Gastrocnemius medialis (tissue), 4 donors: ENCODE measurements around the gene TMF1. TPM values are rescaled to one million over a fixed set of nuclear protein-coding genes. Genes with fewer than 3 reads are reported as not detected.

Experiments used
- ATAC-seq, 2 donors: fragments of 150-250 bp; one replicate each; pipeline ENCODE4 v1.9.1; 2016
- DNase-seq, 2 donors: peaks; one replicate each; pipeline ENCODE4 v3.0.0-alpha.2; 2019
- H3K27ac ChIP-seq, 4 donors: fragments of 200-600 bp; sonication (generic); 1 replicate in 1 of 4; 2 replicates in 3 of 4; pipeline ENCODE4 v1.5.1; 2016 to 2018; ENCODE audit warnings: mild to moderate bottlenecking in 2 of 4, moderate library complexity in 1 of 4
- H3K27me3 ChIP-seq, 3 donors: fragments of 200-600 bp; sonication (generic) in 2 of 3; 1 replicate in 1 of 3; 2 replicates in 2 of 3; pipeline versions ENCODE4 v1.5.1 to v1.6.0; 2016 to 2019; ENCODE audit warnings: mild to moderate bottlenecking in 1 of 3, moderate library complexity in 1 of 3
- H3K36me3 ChIP-seq, 2 donors: fragments of 200-600 bp; sonication (generic) in 1 of 2; one replicate each; pipeline ENCODE4 v1.5.1; 2017 to 2018
- H3K4me1 ChIP-seq, 2 donors: fragments of 200-600 bp; sonication (generic) in 1 of 2; one replicate each; pipeline ENCODE4 v1.5.1; 2016 to 2017; ENCODE audit warnings: mild to moderate bottlenecking in 2 of 2
- H3K4me3 ChIP-seq, 4 donors: fragments of 200-600 bp; sonication (generic) in 3 of 4; 1 replicate in 1 of 4; 2 replicates in 3 of 4; pipeline ENCODE4 v1.5.1; 2016 to 2019; ENCODE audit warnings: mild to moderate bottlenecking in 2 of 4
- H3K9me3 ChIP-seq, 3 donors: fragments of 200-600 bp; sonication (generic) in 2 of 3; 1 replicate in 1 of 3; 2 replicates in 2 of 3; pipeline ENCODE4 v1.5.1; 2016 to 2019
- POLR2A ChIP-seq, 2 donors: fragments of 450-650 bp; IDR thresholded peaks; one replicate each; pipeline ENCODE4 v1.6.1; 2017; ENCODE audit warnings: antibody characterized with exemption in 2 of 2, mild to moderate bottlenecking in 2 of 2, moderate library complexity in 2 of 2
- in situ Hi-C, 4 donors: fragments of 200-750 bp; cut with MboI; loops; one replicate each; pipeline versions ENCODE4 v1.15.0 to v1.8.0; 2017; ENCODE audit warnings: low sequenced_read_pairs in 4 of 4
- intact Hi-C: fragments of 100-400 bp; cut with DNase I; formaldehyde crosslinking; loops from one replicate; pipeline ENCODE4 v1.15.1; 2023; ENCODE audit warnings: low total_unique reads
- total RNA-seq, 4 donors: library from RNA; depleted of rRNA; stranded (reverse); fragments of >200 nt; gene quantifications; one replicate each; pipeline versions ENCODE4 v1.1.0 to v1.2.3, GENCODE V29; 2016
- TF ChIP-seq, protein P1 (sequence below), 5 experiments: fragments of 450-650 bp in 3 of 5; fragments of 200-600 bp in 2 of 5; sonication (generic) in 2 of 5; IDR thresholded peaks in 4 of 5; conservative IDR thresholded peaks in 1 of 5; 1 replicate in 4 of 5; 2 replicates in 1 of 5; pipeline ENCODE4 v1.5.1; 2016 to 2019; ENCODE audit warnings: antibody characterized with exemption in 5 of 5, mild to moderate bottlenecking in 3 of 5, moderate library complexity in 3 of 5

Gene TMF1
- total RNA-seq, 4 donors from 2014 or later, result 27.0 to 49.6 (median 33.5) TPM

DNA sequence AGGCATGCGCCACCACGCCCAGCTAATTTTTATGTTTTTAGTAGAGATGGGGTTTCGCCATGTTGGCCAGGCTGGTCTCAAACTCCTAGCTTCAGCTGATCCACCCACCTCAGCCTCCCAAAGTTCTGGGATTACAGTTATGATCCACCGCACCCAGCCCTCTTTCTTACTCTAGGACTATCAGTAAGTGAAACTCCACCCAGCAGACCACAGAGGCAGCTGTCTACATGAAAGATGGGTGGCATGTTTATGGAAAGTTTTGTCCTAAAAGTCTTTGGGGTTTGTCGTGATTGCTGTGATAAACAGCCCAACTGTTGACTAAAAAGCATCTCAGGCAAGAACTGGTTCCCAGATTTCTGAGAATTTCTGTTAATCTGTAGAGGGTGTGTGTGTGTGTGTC lies 43.5 kb upstream of the TMF1 start:
- Histone ChIP-seq H3K27ac (peak overlapping the region; percentile 95 to 99 (median 97)), H3K36me3 (no peaks in the 10 kb centered on the region), H3K27me3 (no peaks in the 10 kb centered on the region), H3K9me3 (no peaks in the 10 kb centered on the region), H3K4me3 (no peak overlapping the region), H3K4me1 (peaks cover 79 to 81% of the 10 kb centered on the region in 2 donors)
- ATAC-seq (no peak), DNase-seq (no peak)
- in situ Hi-C loops (no loop called here), intact Hi-C loops (no loop called here)
- TF ChIP-seq POLR2A (IDR thresholded peaks at IDR 0.05), result peak in 1 of 2 donors; percentile 8
- TF ChIP-seq, protein P1, sequence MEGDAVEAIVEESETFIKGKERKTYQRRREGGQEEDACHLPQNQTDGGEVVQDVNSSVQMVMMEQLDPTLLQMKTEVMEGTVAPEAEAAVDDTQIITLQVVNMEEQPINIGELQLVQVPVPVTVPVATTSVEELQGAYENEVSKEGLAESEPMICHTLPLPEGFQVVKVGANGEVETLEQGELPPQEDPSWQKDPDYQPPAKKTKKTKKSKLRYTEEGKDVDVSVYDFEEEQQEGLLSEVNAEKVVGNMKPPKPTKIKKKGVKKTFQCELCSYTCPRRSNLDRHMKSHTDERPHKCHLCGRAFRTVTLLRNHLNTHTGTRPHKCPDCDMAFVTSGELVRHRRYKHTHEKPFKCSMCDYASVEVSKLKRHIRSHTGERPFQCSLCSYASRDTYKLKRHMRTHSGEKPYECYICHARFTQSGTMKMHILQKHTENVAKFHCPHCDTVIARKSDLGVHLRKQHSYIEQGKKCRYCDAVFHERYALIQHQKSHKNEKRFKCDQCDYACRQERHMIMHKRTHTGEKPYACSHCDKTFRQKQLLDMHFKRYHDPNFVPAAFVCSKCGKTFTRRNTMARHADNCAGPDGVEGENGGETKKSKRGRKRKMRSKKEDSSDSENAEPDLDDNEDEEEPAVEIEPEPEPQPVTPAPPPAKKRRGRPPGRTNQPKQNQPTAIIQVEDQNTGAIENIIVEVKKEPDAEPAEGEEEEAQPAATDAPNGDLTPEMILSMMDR (IDR thresholded peaks at IDR 0.05 in 4 of 5, conservative IDR thresholded peaks at IDR 0.05 in 1 of 5), result no peak

DNA sequence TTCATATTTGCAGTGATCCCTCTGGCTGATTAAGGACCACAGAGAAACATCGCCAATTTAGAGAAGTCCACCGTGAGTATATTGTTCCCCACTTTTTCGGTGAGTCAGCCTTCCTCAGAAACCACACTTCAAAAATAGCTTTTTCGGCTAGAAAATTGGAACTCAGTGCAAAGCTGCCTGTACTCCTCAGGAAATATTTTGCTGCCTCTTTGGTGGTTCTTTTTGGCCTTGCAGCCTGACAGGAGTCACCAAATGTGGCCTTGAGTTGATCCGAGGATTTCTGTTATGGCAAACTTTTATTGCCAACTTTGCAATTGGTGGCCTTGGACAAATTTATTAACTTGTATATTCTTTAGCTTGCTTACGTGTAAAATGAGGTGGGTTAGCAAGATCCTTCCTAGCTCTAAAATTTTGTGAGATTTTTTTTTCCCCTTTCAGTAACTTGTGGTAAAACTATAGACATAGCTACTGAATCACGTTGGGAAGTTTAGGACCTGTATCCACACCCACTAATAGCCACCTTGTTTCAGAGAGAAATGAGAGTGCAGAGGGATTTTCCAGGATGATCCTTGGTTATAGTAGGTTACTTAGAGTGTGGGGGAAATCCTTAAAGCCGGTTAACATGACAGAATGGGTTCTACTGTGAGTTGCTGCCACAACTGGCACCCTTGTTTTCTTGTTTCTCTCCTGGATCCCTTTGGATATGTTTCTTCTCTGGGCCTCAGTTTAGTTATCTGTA lies 42.5 kb upstream of the TMF1 start:
- peaks cover 86 to 87% of the 10 kb centered on the region in 2 donors for H3K4me1 ChIP-seq
- intact Hi-C loops, result no loop called here
- no peaks in the 10 kb centered on the region for H3K36me3 ChIP-seq
- TF ChIP-seq, protein P1 (IDR thresholded peaks at IDR 0.05 in 4 of 5, conservative IDR thresholded peaks at IDR 0.05 in 1 of 5), result no peak
- TF ChIP-seq POLR2A (IDR thresholded peaks at IDR 0.05), result no peak
- in situ Hi-C loops, result no loop called here
- no peak overlapping the region for H3K4me3 ChIP-seq
- DNase-seq, result no peak
- no peaks in the 10 kb centered on the region for H3K9me3 ChIP-seq
- peak overlapping the region; percentile 95 to 99 (median 97) for H3K27ac ChIP-seq
- no peak for ATAC-seq
- H3K27me3 ChIP-seq, result no peaks in the 10 kb centered on the region

- Histone ChIP-seq H3K27ac (peak overlapping the region; percentile 95 to 99 (median 97)), H3K36me3 (no peaks in the 10 kb centered on the region), H3K4me1 (peaks cover 95 to 99% of the 10 kb centered on the region in 2 donors), H3K4me3 (peak overlapping the region in 1 of 4 donors; percentile 0), H3K9me3 (no peaks in the 10 kb centered on the region), H3K27me3 (no peaks in the 10 kb centered on the region)
- no peak for ATAC-seq
- in situ Hi-C loops (no loop called here), intact Hi-C loops (no loop called here)
- DNase-seq, result no peak
- TF ChIP-seq POLR2A (IDR thresholded peaks at IDR 0.05), result no peak
- TF ChIP-seq, protein P1 (IDR thresholded peaks at IDR 0.05 in 4 of 5, conservative IDR thresholded peaks at IDR 0.05 in 1 of 5), result no peak
Measured at GRCh38 chr3:69092030-69092516, 39.9 kb upstream of the TMF1 start.

DNA sequence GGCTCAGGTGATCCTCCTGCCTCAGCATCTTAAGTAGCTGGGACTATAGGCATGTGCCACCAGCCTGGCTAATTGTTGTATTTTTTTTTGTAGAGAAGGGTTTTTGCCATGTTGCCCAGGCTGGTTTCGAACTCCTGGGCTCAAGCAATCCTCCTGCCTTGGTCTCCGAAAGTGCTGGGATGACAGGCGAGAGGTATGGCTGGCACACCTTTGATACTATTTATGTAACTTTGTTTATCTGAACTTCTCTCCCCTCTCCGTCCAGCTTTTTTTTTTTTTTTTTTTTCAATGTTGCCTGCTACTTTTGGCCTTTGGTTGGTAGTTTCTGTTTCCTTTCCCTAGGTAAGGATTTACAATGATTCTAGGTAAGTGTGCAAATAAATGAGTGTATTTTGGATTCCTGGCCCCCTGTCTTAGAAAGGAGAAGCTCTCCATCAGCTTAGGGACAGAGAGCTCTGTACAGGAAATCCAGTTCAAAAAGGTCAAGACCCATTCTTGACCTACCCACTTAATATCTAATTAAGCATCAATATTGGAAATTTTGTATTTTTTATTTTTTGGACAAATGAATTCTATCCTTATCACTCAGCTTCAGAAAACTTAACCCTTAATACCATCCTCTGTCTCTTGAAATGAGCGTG lies 39.4 kb upstream of the TMF1 start:
- H3K36me3 ChIP-seq, result no peaks in the 10 kb centered on the region
- in situ Hi-C loops, result no loop called here
- H3K27ac ChIP-seq, result peak overlapping the region; percentile 95 to 99 (median 97)
- no peaks in the 10 kb centered on the region for H3K27me3 ChIP-seq
- DNase-seq (no peak), ATAC-seq (no peak)
- H3K4me1 ChIP-seq, result peaks cover 95 to 99% of the 10 kb centered on the region in 2 donors
- no peak for TF ChIP-seq POLR2A (IDR thresholded peaks at IDR 0.05)
- TF ChIP-seq, protein P1 (IDR thresholded peaks at IDR 0.05 in 4 of 5, conservative IDR thresholded peaks at IDR 0.05 in 1 of 5), result no peak
- intact Hi-C loops, result no loop called here
- H3K4me3 ChIP-seq, result no peak overlapping the region
- no peaks in the 10 kb centered on the region for H3K9me3 ChIP-seq
